NOMO-1 treated with dmso at 0.1 percent for 144 hours (cell line): ENCODE results near the gene ITPK1.
"Not testable (repeated sequence)": the region's sequence is repeated elsewhere in the genome, so short reads cannot be mapped to it uniquely, and the experiment has no call there.

Experiments used
- DNase-seq: peaks from one replicate; lab custom pipeline; 2025; ENCODE audit not compliant: unreplicated experiment; lab: John Stamatoyannopoulos, UW

The ITPK1 gene

DNA sequence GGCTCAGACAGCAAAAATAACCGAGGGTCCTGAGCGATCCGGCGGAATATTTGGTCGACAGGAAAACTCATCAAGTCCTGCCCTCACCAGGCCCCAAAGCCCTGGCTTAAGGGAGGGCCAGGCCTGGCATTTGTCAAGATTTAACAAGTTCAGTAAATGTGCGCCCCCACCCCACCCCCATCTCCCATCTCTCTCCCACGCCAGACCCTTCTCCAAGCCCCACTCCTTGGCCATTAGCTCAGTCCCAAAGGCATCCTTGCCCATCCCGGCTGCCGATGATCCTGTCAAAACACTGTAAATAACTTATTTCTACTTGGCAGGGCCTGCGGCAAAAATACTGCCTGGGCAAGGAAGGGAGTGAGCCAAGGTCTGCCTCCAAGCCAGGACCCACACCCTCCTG lies 52.8 kb downstream of the ITPK1 start:
- no peak for DNase-seq

DNA sequence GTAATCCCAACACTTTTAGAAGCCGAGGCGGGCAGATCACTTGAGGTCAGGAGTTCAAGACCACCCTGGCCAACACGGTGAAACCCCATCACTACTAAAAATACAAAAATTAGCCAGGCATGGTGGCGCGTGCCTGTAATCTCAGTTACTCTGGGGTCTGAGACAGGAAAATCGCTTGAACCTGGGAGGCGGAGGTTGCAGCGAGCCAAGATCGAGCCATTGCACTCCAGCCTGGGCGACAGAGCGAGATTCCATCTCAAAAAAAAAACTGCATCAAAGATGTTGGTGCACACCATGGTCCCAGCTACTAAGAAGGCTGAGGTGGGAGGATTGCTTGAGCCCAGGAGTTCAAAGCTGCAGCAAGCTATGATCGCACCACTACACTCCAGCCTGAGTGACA lies 53.7 kb downstream of the ITPK1 start:
- DNase-seq, result not testable (repeated sequence)

DNA sequence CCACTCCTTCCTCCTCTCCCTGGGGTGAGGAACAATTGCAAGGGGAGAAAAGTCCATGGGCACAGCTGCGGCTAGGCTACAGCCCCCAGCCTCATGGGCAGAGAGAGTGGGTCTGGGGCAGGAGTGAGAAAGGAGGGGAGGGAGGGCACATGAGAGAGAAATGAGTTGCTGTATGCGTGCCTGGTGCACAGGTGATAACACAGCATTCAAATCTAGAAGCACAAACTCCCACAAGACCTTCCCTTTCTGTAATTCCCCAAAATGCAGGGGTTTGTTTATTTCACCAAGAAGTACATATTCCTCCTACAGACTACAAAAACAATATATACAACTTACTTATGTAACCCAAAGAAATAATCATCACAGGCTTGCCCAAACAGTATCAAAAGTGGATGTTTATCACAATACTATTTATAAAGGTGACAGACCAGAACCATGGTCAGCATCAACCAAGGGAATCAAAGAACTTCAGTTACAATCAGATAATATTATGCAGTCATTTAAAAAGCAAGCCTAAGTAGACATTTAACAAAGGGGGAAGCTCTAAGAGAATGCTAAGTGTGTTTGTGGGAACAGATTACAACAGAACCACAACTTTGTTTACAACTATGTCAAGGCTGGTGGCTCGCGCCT lies 54.2 kb downstream of the ITPK1 start:
- DNase-seq, result no peak

DNA sequence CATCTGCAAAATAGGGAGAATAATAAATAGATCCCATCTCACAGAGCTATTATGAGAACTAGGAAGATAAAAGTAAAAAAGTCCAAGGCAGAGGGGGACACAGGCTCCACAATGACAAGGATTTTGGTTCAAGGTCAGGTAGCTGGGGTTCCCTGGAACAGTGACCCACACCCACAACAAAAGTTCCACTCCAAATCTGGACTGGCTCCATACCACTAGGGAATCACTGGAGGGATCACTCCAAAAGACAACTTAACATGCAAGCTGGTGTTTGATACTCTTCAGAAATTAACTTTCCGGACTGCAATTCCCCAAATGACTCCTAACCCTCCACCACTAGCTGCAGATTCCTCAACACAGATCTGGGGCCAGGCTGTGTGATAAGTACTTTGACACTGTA lies 54.9 kb downstream of the ITPK1 start:
- DNase-seq, result no peak

DNA sequence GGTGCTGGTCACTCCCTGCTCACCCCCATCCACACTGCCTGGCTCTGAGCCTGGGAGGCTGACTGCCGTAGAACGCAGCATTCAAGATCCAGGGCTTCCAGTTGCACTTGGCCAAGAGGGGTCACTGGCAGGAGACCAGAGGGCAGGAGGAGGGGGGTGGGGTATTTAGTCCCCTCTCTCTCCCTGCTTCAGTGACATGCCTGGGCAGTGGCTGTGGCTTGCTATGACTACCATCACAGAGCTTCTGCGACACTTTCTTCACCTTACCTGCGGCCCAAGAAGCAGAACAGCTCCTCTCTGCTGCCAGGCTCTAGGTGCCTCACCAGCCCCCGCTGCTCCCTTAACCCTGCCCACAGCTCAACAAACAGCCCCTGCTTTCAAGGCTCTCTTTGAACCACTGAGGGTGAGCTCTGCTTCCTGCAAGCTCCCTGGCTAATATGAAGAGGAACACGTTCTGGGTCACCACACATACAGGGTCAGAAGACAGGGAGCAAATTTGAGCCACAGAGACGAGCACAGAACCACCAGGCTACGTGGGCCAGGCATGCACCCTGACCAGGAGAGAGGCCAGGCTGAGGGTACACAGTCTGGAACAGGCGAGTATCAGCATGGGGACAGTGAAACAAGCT lies 55.7 kb downstream of the ITPK1 start:
- no peak for DNase-seq

DNA sequence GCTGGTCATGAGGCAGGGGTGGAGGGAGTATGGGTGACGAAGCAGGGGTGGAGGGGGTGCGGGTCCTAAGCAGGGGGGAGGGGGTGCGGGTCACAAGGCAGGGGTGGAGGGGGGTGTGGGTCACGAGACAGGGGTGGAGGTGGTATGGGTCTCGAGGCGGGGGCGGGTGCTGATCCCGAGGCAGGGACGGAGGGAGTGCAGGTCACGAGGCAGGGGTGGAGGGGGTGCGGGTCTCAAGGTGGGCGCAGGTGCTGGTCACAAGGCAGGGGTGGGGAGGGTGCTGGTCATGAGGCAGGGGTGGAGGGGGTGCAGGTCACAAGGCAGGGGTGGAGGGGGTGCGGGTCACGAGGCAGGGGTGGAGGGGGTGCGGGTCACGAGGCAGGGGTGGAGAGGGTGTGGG lies 56.5 kb downstream of the ITPK1 start:
- no peak for DNase-seq

DNA sequence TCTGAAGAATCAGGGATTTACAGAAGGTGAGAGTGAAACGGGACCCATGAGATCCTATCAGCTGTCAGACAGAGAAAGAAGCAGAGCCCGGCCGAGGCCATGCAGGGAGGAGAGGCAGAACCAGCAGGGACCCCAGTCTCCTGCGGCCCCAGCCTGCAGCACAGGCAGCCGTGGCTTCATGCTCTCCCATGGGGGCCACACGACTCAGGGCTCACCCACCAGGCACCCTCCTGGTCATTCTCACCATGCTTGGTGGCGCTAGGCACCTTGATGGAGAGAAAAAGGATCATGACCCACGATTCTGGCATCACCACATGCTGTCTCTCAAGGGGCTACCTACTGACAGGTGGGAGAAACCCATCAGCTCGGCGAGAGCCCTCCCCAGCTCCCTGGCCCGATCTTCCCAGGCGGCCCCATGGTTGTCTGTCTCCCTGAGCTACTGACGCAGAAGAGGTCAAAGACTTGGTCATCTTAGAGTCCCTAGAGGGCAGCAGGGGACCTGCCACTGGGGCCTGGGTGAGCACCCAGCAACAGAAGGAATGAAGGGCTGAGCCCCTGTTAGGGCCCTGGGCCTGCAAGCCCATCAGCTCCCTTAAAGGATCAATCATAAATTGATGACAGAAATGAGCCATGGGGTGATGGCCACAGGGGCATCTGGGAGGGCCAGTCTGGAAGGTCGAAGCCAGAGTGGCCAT lies 58.0 kb downstream of the ITPK1 start:
- DNase-seq, result no peak

DNA sequence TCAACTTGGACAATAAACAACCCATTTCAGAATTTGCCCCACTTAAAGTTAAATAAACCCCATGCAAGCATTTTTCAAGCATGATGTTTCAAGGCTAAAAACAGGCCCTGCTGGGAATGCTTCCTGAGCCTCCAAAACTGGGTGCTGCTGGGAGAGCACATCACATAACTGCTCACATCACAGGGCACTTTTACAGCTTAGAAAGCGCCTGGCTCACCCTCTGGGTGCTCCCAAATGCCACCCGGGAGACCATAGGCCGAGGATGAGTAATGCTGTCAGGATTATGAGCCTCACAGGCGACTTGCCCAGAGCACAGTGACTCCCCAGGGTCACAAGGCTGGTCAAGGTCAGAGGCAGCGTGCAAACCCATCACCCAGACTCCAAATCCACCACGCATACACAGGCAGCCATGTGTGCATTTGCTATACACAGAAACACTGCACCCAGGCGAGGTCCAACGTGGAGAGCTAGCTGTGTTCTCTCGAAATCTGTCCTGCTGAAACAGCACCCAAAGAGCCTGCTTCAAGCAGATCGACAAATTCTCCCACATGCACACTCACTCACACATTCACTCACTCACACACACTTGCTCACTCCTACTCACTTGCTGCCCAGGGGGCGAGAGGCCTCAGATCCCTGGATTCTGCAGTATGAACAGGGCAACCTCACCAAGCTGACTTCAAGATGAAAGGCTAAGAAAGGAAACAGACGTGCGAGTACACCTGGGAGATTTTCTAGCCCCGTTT lies 58.7 kb downstream of the ITPK1 start:
- DNase-seq, result no peak

DNA sequence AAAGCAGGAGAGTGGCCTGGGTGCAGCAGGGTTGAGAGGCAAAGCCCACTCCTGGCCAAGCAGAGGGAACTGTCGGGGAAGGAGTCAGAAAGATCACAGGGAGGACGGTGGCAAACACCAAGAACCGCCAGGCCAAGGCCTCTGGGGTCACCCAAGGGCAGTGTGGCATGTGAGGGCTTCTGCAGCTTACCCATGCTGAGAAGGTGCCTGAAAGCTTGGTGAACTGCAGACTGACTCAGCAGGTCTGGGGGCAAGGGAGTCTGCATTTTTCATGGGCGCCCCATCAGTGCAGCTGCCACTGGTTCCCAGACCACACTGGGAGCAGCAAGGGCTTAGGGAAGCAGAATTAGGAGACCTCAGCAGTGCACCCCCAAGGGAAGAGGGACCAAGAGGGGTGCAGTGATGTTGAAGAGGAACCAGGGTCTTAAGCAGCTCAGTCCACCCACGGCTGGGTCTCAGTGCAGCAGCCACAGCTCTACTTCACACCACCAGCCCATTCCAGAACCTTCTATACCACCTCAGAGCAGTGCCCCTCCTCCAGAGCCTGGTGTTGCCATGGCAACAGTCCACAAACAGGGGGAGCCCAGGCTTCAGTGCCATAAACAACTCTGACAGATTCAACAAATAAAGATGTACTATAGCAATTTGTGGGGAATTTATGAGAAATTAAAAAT lies 59.4 kb downstream of the ITPK1 start:
- no peak for DNase-seq

DNA sequence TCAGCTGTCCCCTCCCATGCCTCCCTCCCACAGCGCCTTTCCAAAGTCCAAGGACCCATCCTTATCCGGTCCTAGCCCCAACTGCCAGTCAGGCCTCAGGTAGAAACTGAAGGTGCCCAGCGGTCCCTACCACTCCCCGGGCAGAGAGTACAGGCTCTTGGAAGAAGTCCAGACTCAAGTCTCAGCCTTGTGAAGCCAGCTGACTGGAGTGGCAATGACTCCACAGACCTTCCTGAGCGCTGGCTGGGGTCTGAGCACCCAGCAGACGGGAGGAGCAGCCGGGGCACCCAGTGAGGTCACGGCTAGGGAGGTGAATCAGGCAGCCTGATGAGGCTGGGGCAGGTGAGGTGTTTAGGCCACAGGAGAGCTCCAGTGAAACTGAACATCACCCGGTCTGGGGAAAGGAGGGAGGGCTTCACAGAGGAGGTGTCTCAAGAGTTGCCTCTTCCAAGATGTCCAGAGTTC lies 60.0 kb downstream of the ITPK1 start:
- no peak for DNase-seq

DNA sequence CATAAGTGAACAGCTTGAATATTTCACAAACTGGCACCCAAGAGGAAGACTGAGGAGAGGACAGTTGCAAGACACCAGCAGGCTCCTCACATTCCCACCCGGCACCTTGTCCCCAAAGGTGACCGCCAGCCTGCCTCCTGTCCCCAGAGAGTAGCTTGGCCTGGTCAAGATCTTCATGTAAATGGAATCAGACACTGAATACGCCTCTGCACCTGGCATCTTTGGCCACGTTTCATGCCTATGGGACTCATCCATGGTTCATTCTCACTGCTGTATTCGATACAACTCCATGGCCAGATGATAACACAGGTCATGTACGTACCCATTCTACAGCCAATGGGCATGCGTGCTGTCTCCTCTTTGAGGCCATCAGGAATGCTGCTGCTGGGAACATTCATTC lies 60.8 kb downstream of the ITPK1 start:
- DNase-seq, result no peak

DNA sequence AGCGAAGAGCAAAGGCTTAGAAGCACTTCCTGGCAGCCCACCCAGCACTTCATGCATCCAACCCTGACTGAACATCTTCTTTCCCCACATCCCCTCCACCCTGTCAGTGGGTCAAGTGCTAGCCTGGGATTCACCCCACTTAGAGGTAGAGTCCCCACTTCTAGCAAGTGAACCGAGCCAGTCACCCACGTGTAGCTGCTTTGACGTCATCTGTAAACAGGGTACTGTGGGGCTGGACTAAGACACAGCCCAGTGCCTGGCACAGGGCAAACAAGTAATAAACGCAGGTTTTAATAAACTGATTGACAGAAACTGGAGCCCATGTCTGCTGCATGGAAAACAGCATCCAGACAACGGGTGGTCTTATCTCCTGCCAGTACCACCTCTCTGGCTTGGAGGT lies 61.7 kb downstream of the ITPK1 start:
- DNase-seq, result no peak

DNA sequence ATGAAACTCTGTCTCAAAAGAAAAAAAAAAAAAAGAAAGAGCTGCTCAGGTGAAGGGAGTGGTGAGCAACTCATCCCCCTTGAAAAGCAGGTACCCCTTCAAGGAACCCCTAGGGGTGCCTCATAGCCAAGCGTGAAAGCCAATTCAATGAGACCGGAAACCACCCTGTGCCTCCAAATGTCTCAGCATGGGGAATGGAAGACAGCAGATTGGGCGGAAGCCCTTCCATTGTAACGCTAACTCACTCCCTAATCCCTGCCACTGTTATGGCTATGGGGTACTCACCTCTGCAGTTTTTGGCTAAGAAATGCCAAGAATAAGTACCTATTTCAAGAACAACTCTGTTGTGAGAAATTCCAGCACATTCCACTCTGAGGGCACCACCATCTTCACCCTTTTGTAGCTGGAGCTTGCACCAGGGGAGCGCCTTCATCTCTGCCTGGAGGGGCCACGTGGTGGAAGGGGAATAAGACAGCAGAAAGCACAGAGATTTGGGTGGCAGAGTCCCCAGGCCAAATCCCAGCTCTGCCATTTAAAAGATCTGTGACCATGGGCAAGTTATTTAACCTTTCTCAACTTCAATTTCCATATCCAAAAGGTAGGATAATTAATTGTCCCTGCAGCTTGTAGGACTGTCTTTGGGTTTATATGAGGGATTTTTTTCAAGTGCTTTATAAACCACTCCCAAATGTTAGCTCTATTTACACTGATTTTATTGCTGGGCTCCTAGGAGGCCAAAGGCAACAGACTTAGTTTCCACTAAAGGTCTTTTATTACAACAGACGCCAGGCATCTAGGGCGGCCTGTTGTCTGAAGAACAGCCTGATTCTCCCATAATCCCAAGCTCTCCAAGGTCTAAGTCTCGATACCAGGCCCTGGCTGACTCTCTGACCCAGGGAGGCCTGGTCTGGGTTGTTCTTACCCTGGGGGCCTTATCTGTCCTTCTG lies 63.9 kb downstream of the ITPK1 start:
- no peak for DNase-seq

DNA sequence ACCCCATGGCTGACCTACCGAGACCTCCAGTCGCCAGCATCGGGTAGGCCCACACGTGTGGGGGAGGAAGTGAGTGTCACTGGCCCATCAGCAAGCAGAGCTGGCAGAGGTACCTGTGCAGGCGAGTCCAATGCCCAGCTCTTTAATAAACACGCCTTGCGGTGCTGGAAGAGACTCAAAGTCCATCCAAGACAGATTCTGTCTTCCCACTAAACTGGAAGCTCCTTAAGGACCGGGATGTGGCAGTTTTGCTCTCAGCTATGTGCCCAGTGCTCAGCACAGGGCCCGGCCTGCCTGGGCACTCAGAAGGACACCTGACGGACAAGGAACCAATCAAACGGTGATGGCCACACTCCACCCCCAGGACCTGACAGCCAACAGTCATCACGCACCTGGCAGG lies 65.0 kb downstream of the ITPK1 start:
- no peak for DNase-seq

DNA sequence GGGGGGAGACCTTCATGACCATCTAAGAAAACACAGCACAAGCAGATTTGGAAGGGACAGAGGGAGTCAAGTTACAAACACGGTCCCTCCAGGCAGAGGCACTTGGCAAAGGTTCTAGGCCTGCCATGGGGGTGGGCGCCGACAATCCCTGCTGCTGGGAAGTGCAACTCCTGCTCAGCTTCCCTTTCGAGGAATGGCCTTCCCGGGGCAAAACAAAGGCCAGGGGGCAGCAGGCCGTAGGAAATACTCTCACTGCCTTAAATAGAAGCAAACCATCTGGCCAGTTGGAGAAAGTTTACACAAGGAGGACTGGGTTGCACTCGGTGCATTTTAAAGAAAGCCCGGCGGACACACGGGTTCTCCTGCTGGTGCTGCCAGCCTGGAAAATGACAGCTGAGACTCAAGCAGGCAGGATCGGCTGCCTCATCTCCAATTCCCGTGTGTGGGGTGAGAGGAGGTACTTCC lies 65.8 kb downstream of the ITPK1 start:
- DNase-seq, result no peak

DNA sequence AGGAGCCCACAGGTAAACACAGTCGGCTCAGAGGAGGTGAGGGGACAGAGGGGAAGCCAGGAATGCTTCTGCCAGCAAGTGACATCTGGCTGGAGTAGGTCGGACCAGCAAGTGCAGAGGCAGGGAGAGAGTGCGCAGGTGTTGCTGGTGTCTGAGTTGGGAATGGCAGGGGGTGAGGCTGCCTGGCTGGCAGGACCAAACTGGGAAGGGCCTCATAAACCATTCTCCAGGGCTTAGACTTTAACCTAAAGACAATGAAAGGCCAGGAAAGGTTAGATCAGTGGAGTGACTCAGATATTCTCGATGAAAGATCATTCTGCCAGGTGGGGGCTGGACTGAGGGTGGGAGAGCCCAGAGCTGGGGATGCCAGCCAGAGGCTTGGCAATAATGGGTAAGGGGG lies 66.4 kb downstream of the ITPK1 start:
- DNase-seq, result no peak

DNA sequence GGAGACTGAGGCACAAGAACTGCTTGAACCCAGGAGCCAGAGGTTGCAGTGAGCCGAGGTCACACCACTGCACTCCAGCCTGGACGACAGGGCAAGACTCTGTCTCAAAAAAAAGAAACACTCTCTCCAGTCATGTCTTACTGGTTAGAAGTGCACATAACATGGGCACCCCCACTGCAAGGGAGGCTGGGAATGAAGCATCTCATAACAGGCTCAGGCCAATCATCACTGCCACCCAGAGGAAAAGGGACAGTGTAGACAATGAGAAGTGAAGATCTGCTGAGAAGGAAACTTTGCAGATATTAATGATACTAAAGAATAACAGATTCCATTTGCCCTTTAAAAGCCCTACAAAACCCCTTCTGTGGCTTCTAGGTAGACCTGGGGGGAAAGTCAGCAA lies 66.9 kb downstream of the ITPK1 start:
- no peak for DNase-seq

DNA sequence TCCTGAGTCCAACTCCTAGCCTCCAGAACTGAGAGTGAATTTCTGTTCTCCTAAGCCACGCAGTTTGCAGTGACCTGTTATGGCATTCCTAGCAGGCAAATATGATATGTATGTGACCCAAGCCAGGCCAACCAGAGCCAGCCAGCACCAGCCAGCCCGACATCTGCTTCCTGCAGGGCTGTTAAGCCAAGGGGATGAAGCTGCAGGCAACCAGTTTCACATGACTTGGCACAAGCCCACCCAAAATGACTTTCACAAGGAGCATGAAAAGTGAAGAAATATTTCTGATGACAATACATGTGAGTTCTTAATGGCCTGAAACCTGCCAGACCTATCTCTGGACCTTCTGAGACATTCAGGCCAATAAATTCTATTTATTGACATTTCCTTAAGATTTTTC lies 68.1 kb downstream of the ITPK1 start:
- DNase-seq, result no peak

DNA sequence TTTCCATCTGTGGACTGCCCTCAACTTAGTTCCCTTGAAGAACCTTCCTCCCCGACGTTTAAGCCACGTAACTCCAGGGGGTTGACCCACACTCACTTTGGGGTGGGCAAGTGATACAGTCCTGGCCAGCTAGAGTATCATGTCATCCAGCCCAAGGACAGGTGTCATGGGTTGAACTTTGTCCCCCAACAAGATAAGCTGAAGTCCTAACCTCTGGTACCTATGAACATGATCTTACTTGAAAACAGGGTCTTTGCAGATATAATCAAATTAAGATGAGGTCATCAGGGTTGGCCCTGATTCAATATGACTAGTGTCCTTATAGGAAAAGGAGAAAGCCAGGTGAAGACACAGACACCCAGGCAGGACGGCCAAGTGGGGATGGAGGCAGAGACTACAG lies 68.6 kb downstream of the ITPK1 start:
- no peak for DNase-seq

DNA sequence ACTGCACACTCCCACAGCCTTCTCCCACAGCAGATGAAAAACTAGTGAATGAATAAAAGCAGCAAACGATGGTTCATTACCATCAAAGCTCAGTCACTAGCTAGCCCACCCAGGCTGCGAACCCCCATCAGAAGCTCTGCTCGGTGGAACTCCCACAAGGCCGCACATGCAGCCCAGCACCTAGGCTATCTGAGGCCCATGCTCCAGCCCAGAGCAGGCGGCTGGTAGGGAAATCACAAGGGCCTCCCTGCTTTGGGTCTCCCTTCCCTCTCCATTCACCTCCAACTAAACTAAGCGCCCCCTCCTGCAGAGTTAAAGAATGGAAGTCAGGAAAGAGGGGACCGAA lies 69.0 kb downstream of the ITPK1 start:
- DNase-seq, result no peak
